Panc1 (cell line): ENCODE data around the gene TULP3.

Source experiments
- CTCF ChIP-seq: fragments of 450-650 bp; IDR thresholded peaks from 2 replicates; pipeline ENCODE4 v1.5.1; 2017; ENCODE audit warnings: mild to moderate bottlenecking
- POLR2AphosphoS5 ChIP-seq: IDR thresholded peaks from 2 replicates; pipeline ENCODE4 v1.6.1; 2012; ENCODE audit warnings: mild to moderate bottlenecking, low read depth, low read length, moderate library complexity
- REST ChIP-seq, 2 experiments: IDR thresholded peaks; 2 replicates each; pipeline ENCODE4 v1.6.1; 2011 to 2012; ENCODE audit warnings: low read depth in 2 of 2, control low read depth in 1 of 2, low read length in 1 of 2, mild to moderate bottlenecking in 1 of 2, moderate library complexity in 1 of 2; ENCODE audit not compliant: insufficient read depth in 1 of 2

DNA sequence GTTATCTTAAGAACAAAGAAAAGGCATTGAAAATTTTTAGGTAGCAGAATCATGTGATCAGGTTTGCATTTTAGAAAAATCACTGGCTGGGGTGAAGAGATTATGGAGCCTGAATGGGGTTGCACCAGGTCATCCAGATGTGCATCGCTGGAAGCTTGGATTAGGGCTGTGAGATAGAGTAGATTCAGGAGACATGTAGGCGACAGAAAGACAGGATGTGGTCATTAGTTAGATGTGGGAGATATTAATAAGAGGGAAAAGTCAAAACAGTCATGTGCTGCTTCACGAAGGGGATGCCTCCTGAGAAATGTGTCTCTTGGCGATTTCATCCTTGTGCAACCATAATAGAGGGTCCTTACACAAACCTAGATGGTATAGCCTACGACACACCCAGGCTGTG is 93.6 kb downstream of the TULP3 start:
- TF ChIP-seq CTCF (no peak), REST (IDR thresholded peaks at IDR 0.05; ENCODE audit: insufficient read depth in 1 of 2, low read depth in 2 of 2, low read length in 1 of 2) (no peak), POLR2AphosphoS5 (no peak)
